H9 (cell line): ENCODE results near the gene RAB7B. TPM values are rescaled to one million over a fixed set of nuclear protein-coding genes. Genes with fewer than 3 reads are reported as not detected.

Experiments used
- DNase-seq: peaks from one replicate; pipeline ENCODE4 v3.0.0-alpha.2; 2017
- H2AFZ ChIP-seq: one replicate; pipeline ENCODE4 v1.6.1; 2013; ENCODE audit warnings: mild to moderate bottlenecking, low read length, control low read depth, moderate library complexity
- H2AK5ac ChIP-seq: 2 replicates; pipeline ENCODE4 v1.6.1; 2013; ENCODE audit warnings: low read length, control low read depth, mixed read lengths; ENCODE audit not compliant: insufficient read length
- H2BK120ac ChIP-seq: one replicate; pipeline ENCODE4 v1.6.1; 2013; ENCODE audit warnings: low read depth, mild to moderate bottlenecking, low read length, control low read depth, inconsistent platforms; ENCODE audit not compliant: poor library complexity, severe bottlenecking
- H2BK12ac ChIP-seq: 2 replicates; pipeline ENCODE4 v1.6.1; 2013; ENCODE audit warnings: low read length, control low read depth, mixed read lengths, low read depth; ENCODE audit not compliant: insufficient read length
- H2BK15ac ChIP-seq: 2 replicates; pipeline ENCODE4 v1.6.1; 2013; ENCODE audit warnings: low read depth, low read length, control low read depth
- H2BK20ac ChIP-seq: one replicate; pipeline ENCODE4 v1.6.1; 2013; ENCODE audit warnings: low read depth, mild to moderate bottlenecking, low read length, control low read depth, inconsistent platforms; ENCODE audit not compliant: poor library complexity, severe bottlenecking
- H2BK5ac ChIP-seq: 2 replicates; pipeline ENCODE4 v1.6.1; 2013; ENCODE audit warnings: low read length, control low read depth, mixed read lengths; ENCODE audit not compliant: insufficient read length
- H3K14ac ChIP-seq: 2 replicates; pipeline ENCODE4 v1.6.1; 2013; ENCODE audit warnings: low read length, control low read depth; ENCODE audit not compliant: insufficient read depth
- H3K18ac ChIP-seq: 2 replicates; pipeline ENCODE4 v1.6.1; 2013; ENCODE audit warnings: low read depth, mild to moderate bottlenecking, mixed read lengths, low read length, control low read depth; ENCODE audit not compliant: insufficient read length
- H3K23ac ChIP-seq: 2 replicates; pipeline ENCODE4 v1.6.1; 2013; ENCODE audit warnings: low read length, control low read depth, mixed read lengths, low read depth; ENCODE audit not compliant: insufficient read length
- H3K23me2 ChIP-seq: 2 replicates; pipeline ENCODE4 v1.6.1; 2013; ENCODE audit warnings: low read depth, mild to moderate bottlenecking, mixed read lengths, low read length, control low read depth; ENCODE audit not compliant: insufficient read length, poor library complexity, severe bottlenecking
- H3K27ac ChIP-seq: 2 replicates; pipeline ENCODE4 v1.5.1; 2013; ENCODE audit warnings: low read length, control low read depth, mixed read lengths, low read depth; ENCODE audit not compliant: insufficient read length
- H3K27me3 ChIP-seq: 2 replicates; pipeline ENCODE4 v1.6.1; 2013; ENCODE audit warnings: low read length, control low read depth, inconsistent platforms; ENCODE audit not compliant: insufficient read depth
- H3K4ac ChIP-seq: 2 replicates; pipeline ENCODE4 v1.6.1; 2013; ENCODE audit warnings: low read depth, mild to moderate bottlenecking, control low read depth, inconsistent platforms, low read length, moderate library complexity
- H3K4me1 ChIP-seq: 2 replicates; pipeline ENCODE4 v1.6.1; 2013; ENCODE audit warnings: low read length, control low read depth, inconsistent platforms; ENCODE audit not compliant: insufficient read depth
- H3K4me2 ChIP-seq: 2 replicates; pipeline ENCODE4 v1.6.1; 2013; ENCODE audit warnings: low read length, control low read depth, mixed read lengths; ENCODE audit not compliant: insufficient read length, insufficient read depth
- H3K56ac ChIP-seq: 2 replicates; pipeline ENCODE4 v1.6.1; 2013; ENCODE audit warnings: low read depth, mild to moderate bottlenecking, mixed read lengths, low read length, control low read depth; ENCODE audit not compliant: insufficient read length
- H3K79me1 ChIP-seq: 2 replicates; pipeline ENCODE4 v1.6.1; 2013; ENCODE audit warnings: low read depth, mild to moderate bottlenecking, moderate library complexity, low read length, control low read depth, inconsistent platforms; ENCODE audit not compliant: insufficient read depth, poor library complexity, severe bottlenecking
- H3K79me2 ChIP-seq: 2 replicates; pipeline ENCODE4 v1.6.1; 2013; ENCODE audit warnings: low read length, control low read depth, inconsistent platforms; ENCODE audit not compliant: insufficient read depth
- H3K9ac ChIP-seq: 2 replicates; pipeline ENCODE4 v1.6.1; 2013; ENCODE audit warnings: low read length, control low read depth, mixed read lengths; ENCODE audit not compliant: insufficient read length; ENCODE audit errors: extremely low read depth
- H3K9me3 ChIP-seq: one replicate; pipeline ENCODE4 v1.6.1; 2013; ENCODE audit warnings: low read depth, low read length, inconsistent platforms; ENCODE audit not compliant: control insufficient read depth
- H3T11ph ChIP-seq: one replicate; pipeline ENCODE4 v1.6.1; 2013; ENCODE audit warnings: mild to moderate bottlenecking, low read length, control low read depth, inconsistent platforms
- H4K20me1 ChIP-seq: one replicate; pipeline ENCODE4 v1.6.1; 2013; ENCODE audit not compliant: control insufficient read depth, insufficient read length, insufficient read depth
- H4K5ac ChIP-seq: 2 replicates; pipeline ENCODE4 v1.6.1; 2013; ENCODE audit warnings: low read depth, mild to moderate bottlenecking, mixed read lengths, low read length, control low read depth; ENCODE audit not compliant: insufficient read length
- H4K8ac ChIP-seq: replicated peaks from 2 replicates; pipeline ENCODE4 v1.6.1; 2013; ENCODE audit warnings: low read length, control low read depth, mixed read lengths, low read depth; ENCODE audit not compliant: insufficient read length
- H4K91ac ChIP-seq: 2 replicates; pipeline ENCODE4 v1.6.1; 2013; ENCODE audit warnings: low read depth, mild to moderate bottlenecking, moderate library complexity, mixed read lengths, low read length, control low read depth; ENCODE audit not compliant: insufficient read length
- H3K27ac Mint-ChIP-seq, 3 experiments: 2 replicates in 2 of 3; 3 replicates in 1 of 3; pipeline ENCODE4 v1.8.0; 2020 to 2021; ENCODE audit warnings: mixed read lengths in 3 of 3, mild to moderate bottlenecking in 1 of 3, moderate library complexity in 1 of 3
- H3K27me3 Mint-ChIP-seq: 2 replicates; pipeline ENCODE4 v1.8.0; 2021; ENCODE audit warnings: low read depth, mild to moderate bottlenecking, moderate library complexity, mixed read lengths
- H3K36me3 Mint-ChIP-seq, 3 experiments: 2 replicates in 2 of 3; 3 replicates in 1 of 3; pipeline ENCODE4 v1.8.0; 2020 to 2021; ENCODE audit warnings: low read depth in 3 of 3, mixed read lengths in 3 of 3; ENCODE audit not compliant: insufficient read depth in 1 of 3
- H3K4me1 Mint-ChIP-seq, 2 experiments: 2 replicates each; pipeline ENCODE4 v1.8.0; 2020; ENCODE audit warnings: mixed read lengths in 2 of 2
- H3K4me3 Mint-ChIP-seq, 2 experiments: 2 replicates in 1 of 2; 3 replicates in 1 of 2; pipeline ENCODE4 v1.8.0; 2020 to 2021; ENCODE audit warnings: mild to moderate bottlenecking in 2 of 2, mixed read lengths in 2 of 2, moderate library complexity in 1 of 2
- H3K9me3 Mint-ChIP-seq, 2 experiments: 2 replicates in 1 of 2; 3 replicates in 1 of 2; pipeline ENCODE4 v1.8.0; 2020; ENCODE audit warnings: mild to moderate bottlenecking in 2 of 2, mixed read lengths in 2 of 2, moderate library complexity in 1 of 2
- WGBS: extraction: QIAGEN DNeasy Blood & Tissue Kit; methylation state at CpG from one replicate; pipeline ENCODE4 v1.1.7; 2013; ENCODE audit warnings: missing lambda C conversion rate, low lambda C conversion rate, mixed read lengths; ENCODE audit not compliant: insufficient read length; ENCODE audit errors: extremely low coverage; 5-methylcytosine and 5-hydroxymethylcytosine counted together
- total RNA-seq: library from RNA; stranded (reverse); gene quantifications from 2 replicates; pipeline ENCODE4 v1.2.1, GENCODE V29; 2021
- TF ChIP-seq, protein P1 (sequence below): fragments of 200-600 bp; sonication (generic); conservative IDR thresholded peaks from 3 replicates; pipeline ENCODE4 v1.8.0; 2021; ENCODE audit warnings: antibody characterized with exemption, mild to moderate bottlenecking

The RAB7B gene
- total RNA-seq, 1 experiment from 2014 or later = 0.68 TPM

DNA sequence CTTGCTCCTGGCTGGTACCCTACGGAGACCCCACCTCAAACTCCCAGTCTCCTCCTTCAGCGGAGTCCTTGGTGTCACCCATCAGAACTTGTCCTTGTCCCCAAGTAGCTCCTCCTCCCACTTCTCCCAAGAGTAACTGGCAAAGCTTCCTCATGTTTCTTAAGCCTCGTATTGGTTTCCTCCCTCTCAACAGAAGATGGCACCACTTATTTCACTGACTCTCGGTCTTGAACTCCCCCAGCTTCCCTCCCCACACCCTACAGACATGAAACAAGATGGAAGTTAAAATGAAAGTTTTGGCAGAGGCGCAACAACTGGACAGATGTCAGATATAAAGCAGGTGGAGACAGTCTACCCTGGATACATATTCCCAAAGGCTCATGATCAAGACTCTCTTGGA is 13.4 kb downstream of the RAB7B start:
- Histone ChIP-seq H3T11ph (no peak overlapping the region), H4K20me1 (no peaks in the 10 kb centered on the region), H4K91ac (no peak overlapping the region), H3K4me2 (no peak overlapping the region), H3K14ac (no peak overlapping the region), H2BK12ac (no peak overlapping the region), H2AFZ (no peak overlapping the region), H3K9ac (no peak overlapping the region), H3K27me3 (no peaks in the 10 kb centered on the region), H3K56ac (no peak overlapping the region), H3K79me1 (no peaks in the 10 kb centered on the region), H2AK5ac (no peak overlapping the region), H3K23ac (no peak overlapping the region), H3K4ac (no peak overlapping the region), H3K4me1 (no peaks in the 10 kb centered on the region), H3K9me3 (no peaks in the 10 kb centered on the region), H2BK15ac (no peak overlapping the region), H3K23me2 (no peaks in the 10 kb centered on the region), H3K18ac (no peak overlapping the region), H2BK20ac (no peak overlapping the region), H4K8ac (no peak overlapping the region), H3K79me2 (no peaks in the 10 kb centered on the region), H2BK120ac (no peak overlapping the region), H3K27ac (no peak overlapping the region), H2BK5ac (no peak overlapping the region), H4K5ac (no peak overlapping the region)
- H3K4me3 Mint-ChIP-seq = no peak overlapping the region
- peaks cover 8 to 18% of the 10 kb centered on the region in 2 experiments for H3K4me1 Mint-ChIP-seq
- no peak for DNase-seq
- no peaks in the 10 kb centered on the region for H3K9me3 Mint-ChIP-seq
- H3K27ac Mint-ChIP-seq = no peak overlapping the region
- H3K36me3 Mint-ChIP-seq = no peaks in the 10 kb centered on the region; a peak in 1 of 7 replicates
- peaks cover 18% of the 10 kb centered on the region for H3K27me3 Mint-ChIP-seq
- TF ChIP-seq, protein P1, sequence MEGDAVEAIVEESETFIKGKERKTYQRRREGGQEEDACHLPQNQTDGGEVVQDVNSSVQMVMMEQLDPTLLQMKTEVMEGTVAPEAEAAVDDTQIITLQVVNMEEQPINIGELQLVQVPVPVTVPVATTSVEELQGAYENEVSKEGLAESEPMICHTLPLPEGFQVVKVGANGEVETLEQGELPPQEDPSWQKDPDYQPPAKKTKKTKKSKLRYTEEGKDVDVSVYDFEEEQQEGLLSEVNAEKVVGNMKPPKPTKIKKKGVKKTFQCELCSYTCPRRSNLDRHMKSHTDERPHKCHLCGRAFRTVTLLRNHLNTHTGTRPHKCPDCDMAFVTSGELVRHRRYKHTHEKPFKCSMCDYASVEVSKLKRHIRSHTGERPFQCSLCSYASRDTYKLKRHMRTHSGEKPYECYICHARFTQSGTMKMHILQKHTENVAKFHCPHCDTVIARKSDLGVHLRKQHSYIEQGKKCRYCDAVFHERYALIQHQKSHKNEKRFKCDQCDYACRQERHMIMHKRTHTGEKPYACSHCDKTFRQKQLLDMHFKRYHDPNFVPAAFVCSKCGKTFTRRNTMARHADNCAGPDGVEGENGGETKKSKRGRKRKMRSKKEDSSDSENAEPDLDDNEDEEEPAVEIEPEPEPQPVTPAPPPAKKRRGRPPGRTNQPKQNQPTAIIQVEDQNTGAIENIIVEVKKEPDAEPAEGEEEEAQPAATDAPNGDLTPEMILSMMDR = no peak
- no CpG with 5 or more reads among the region's 5 CpGs for WGBS
